ENCODE data around the gene AUTS2. TPM values are rescaled to one million over a fixed set of nuclear protein-coding genes. Genes with fewer than 3 reads are reported as not detected.

Gene AUTS2
- polyA plus RNA-seq, 1 donor (not counting 4 experiments of a cell fraction or from before 2014, with no cell fraction given), result 4.7 TPM

GRCh38 chr7:70637726-70638125 lies 1039.5 kb downstream of the AUTS2 start:
- DNase-seq (ENCODE audit: low read depth, low spot score), result no peak
- H2AFZ ChIP-seq (ENCODE audit: control insufficient read depth, low read length), result peak overlapping the region; percentile 84
- peaks cover 6% of the 10 kb centered on the region for H3K4me1 ChIP-seq (ENCODE audit: control insufficient read depth, extremely low read depth, insufficient read depth, low read length)
- no peak overlapping the region for H3K4me3 ChIP-seq (ENCODE audit: control insufficient read depth in 2 of 3, extremely low read depth in 1 of 3, insufficient read depth in 2 of 3, low read depth in 1 of 3, low read length in 3 of 3)
- H3K27me3 ChIP-seq (ENCODE audit: control insufficient read depth, extremely low read depth, insufficient read depth, low read length), result no peaks in the 10 kb centered on the region
- H4K20me1 ChIP-seq (ENCODE audit: control insufficient read depth, extremely low read depth, insufficient read depth, low read length), result no peaks in the 10 kb centered on the region
- no peak overlapping the region for H3K27ac ChIP-seq (ENCODE audit: control insufficient read depth, insufficient read depth, low read length)
- TF ChIP-seq EZH2 (IDR thresholded peaks at IDR 0.05; ENCODE audit: low read length), result no peak
- H3K9ac ChIP-seq (ENCODE audit: control insufficient read depth, extremely low read depth, insufficient read depth, low read length), result no peak overlapping the region
- peak overlapping the region; percentile 69 for H3K4me2 ChIP-seq (ENCODE audit: control insufficient read depth, extremely low read depth, insufficient read depth, low read depth, low read length)
- no peaks in the 10 kb centered on the region for H3K9me1 ChIP-seq (ENCODE audit: control insufficient read depth, extremely low read depth, insufficient read depth, low read length)
- H3K9me3 ChIP-seq (ENCODE audit: control insufficient read depth, low read depth, low read length), result no peaks in the 10 kb centered on the region
- H3K79me2 ChIP-seq (ENCODE audit: control insufficient read depth, insufficient read depth, low read length), result no peaks in the 10 kb centered on the region
- H3K36me3 ChIP-seq (ENCODE audit: control insufficient read depth in 2 of 2, extremely low read depth in 1 of 2, insufficient read depth in 2 of 2, low read length in 2 of 2), result no peaks in the 10 kb centered on the region
- dilution Hi-C loops (cut with MboI; ENCODE audit: extremely low pct_ligation_motif_present, low sequenced_read_pairs), result no loop called here
- FAIRE-seq, result no peak

- peak overlapping the region; percentile 84 for H2AFZ ChIP-seq (ENCODE audit: control insufficient read depth, low read length)
- dilution Hi-C loops (cut with MboI; ENCODE audit: extremely low pct_ligation_motif_present, low sequenced_read_pairs), result no loop called here
- no peak overlapping the region for H3K27ac ChIP-seq (ENCODE audit: control insufficient read depth, insufficient read depth, low read length)
- no peaks in the 10 kb centered on the region for H3K36me3 ChIP-seq (ENCODE audit: control insufficient read depth in 2 of 2, extremely low read depth in 1 of 2, insufficient read depth in 2 of 2, low read length in 2 of 2)
- peak overlapping the region; percentile 69 for H3K4me2 ChIP-seq (ENCODE audit: control insufficient read depth, extremely low read depth, insufficient read depth, low read depth, low read length)
- no peaks in the 10 kb centered on the region for H3K9me3 ChIP-seq (ENCODE audit: control insufficient read depth, low read depth, low read length)
- TF ChIP-seq CTCF (optimal IDR thresholded peaks at IDR 0.05 in 1 of 3, IDR thresholded peaks at IDR 0.05 in 1 of 3, conservative IDR thresholded peaks at IDR 0.05 in 1 of 3; ENCODE audit: extremely low read depth in 1 of 3, insufficient read depth in 2 of 3, low read length in 3 of 3) (no peak), EZH2 (IDR thresholded peaks at IDR 0.05; ENCODE audit: low read length) (no peak)
- H3K9ac ChIP-seq (ENCODE audit: control insufficient read depth, extremely low read depth, insufficient read depth, low read length), result no peak overlapping the region
- H3K9me1 ChIP-seq (ENCODE audit: control insufficient read depth, extremely low read depth, insufficient read depth, low read length), result no peaks in the 10 kb centered on the region
- peaks cover 6% of the 10 kb centered on the region for H3K4me1 ChIP-seq (ENCODE audit: control insufficient read depth, extremely low read depth, insufficient read depth, low read length)
- H4K20me1 ChIP-seq (ENCODE audit: control insufficient read depth, extremely low read depth, insufficient read depth, low read length), result no peaks in the 10 kb centered on the region
- peak; percentile 71 for FAIRE-seq
- DNase-seq (ENCODE audit: low read depth, low spot score), result no peak
- no peaks in the 10 kb centered on the region for H3K79me2 ChIP-seq (ENCODE audit: control insufficient read depth, insufficient read depth, low read length)
- H3K27me3 ChIP-seq (ENCODE audit: control insufficient read depth, extremely low read depth, insufficient read depth, low read length), result no peaks in the 10 kb centered on the region
- no peak overlapping the region for H3K4me3 ChIP-seq (ENCODE audit: control insufficient read depth in 2 of 3, extremely low read depth in 1 of 3, insufficient read depth in 2 of 3, low read depth in 1 of 3, low read length in 3 of 3)
These were observed 1040.2 kb downstream of the AUTS2 start for GRCh38 chr7:70638158-70639107.
